ENCODE results near the gene NCEH1.
"Not testable (repeated sequence)": the region's sequence is repeated elsewhere in the genome, so short reads cannot be mapped to it uniquely, and the experiment has no call there.

Gene NCEH1

DNA sequence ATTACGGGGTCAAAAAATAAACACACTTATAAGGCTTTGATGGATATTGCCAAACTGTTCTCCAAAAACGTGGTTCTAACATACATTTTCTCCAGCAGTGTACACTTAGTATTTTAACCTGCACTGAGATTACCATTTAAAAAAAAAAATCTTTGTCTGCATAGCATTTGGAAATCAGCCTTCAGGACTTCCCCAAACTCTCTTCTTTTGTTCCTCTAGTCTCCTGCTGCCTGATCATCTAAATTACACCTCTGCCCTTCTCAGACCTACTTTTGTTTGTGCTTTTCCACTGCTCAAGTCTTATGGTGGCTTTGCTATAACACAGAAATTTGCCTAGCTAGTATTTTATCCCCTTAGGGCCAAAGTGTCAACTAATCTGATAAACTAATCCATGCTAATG is 3.8 kb downstream of the NCEH1 start:
- FAIRE-seq = no peak

DNA sequence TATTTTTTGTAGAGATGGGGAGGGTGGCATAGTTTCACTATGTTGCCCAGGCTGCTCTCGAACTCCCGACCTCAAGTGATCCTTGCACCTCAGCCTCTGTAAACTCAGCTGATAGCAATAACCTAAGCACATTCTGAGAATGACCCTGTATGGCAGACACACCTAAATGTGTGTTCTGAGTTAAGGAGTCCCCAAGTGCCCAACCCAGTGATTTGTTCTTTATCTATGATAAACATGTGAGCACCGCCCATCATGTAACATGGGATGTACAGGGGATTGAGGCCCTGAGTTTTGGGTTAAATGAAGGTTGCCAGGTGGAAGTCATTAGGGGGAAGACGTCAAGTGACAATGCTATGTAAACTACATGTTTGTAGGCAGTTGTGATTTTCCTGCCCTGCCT is 5.7 kb downstream of the NCEH1 start:
- FAIRE-seq = no peak

DNA sequence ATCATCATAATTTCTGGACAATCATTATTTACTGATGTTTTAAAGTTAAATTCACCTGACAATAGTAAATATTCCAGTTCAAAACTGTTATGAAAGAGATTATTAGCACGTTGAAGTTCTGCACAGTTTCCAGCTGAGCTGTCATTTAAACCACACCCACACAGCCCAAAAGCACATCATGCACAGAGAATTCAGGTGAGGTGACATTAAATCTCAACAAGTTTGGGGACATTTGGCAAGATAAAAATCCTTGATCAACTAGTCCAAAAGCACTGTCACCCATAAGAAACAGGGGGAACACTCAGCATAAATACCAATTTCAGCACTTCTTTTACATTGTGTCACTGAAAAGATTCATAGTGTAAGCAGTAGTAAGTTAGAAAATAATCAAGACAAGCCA is 6.9 kb downstream of the NCEH1 start:
- no peak for FAIRE-seq

DNA sequence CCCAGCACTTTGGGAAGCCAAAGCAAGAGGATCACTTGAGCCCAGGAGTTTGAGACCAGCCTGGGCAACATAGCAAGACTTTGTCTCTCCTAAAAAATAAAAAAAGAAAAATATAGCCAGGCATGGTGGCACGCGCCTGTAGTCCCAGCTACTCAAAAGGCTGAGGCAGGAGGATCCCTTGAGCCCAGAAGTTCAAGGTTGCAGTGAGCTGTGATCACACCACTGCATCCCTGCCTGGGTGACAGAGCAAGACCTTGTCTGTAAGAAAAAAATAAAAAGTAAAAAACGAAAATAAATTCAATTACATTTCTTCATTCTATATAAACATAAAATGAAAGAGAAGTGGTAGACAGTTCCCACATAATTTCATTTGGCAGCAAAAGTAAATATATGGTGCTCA is 8.1 kb downstream of the NCEH1 start:
- FAIRE-seq = not testable (repeated sequence)

DNA sequence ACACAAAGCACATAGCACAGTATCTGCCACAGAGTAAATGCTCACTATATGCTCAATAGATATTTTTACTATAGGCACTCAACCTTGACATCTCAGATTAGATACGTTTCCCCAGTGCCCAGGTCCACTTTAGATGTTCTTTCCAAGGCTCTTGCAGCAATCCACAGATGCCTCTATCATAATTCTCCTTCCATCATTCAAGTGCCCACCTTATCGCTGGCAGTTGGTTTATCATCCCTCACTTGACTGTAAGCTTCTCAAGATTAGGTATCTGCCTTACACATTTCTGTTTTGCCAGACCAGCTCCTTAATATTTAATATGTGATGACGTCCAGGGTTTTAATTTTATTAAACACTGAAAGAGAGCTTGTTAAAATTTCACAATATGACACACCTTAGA is 8.6 kb downstream of the NCEH1 start:
- FAIRE-seq = no peak

DNA sequence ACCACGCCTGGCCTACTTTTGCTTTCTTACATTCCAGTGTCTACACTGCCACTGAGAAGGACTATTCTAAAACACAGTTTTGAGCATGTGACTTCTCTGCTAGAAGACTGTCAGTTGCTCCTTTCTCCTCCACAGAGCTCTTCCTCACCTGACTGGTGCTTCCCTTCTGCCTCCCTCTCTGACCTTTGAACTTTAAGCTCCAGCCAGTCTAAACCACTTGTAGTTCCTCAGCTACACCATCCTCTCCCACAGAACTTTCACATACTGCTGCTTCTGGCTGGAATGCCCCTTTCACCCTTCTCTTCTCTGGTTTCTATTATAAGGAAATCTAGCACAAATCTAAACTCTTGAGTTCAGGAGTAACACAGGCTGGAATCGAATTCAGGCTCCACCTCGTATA is 9.1 kb downstream of the NCEH1 start:
- no peak for FAIRE-seq

DNA sequence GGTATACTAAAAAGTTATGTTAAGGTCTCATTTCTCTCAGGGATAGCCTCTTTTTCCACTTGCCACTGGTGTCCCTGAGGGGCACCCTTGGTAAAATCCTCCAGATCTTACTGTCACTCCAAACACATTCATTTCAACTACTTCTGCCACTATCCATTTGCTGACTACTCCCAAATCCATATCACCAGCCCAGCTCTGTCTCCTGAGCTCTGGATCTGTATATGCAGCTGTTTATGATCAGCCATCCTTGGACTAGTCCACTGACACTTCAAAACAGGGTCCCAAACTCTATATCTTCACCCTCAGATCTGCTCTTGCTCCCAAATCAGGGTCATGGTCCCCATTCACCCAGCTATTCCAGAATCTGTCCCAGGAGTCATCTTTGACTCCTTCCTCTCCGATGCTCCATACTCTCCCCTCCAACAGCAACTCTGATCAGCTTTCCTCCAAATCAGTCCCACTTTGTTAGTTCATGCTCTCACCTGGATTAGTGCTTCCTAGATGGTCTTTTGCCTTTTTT is 9.9 kb downstream of the NCEH1 start:
- FAIRE-seq = no peak

DNA sequence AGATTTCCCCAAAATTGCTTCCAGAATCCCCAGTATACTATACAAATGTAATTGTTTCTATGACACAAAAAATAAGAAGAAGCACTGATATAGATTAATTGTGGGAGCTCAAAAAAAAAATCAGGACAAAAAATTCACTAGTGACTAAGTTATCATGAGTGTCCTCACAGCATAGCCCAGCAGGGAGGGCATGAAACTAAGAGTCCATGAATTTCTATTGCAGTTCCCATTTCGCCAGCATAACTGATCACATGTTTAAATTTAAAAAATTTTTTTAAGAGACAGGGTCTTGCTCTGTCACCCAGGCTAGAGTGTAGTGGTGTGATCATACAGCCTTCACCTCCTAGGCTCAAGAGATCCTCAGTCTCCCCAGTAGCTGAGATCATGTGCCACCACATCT is 10.6 kb downstream of the NCEH1 start:
- FAIRE-seq = no peak

DNA sequence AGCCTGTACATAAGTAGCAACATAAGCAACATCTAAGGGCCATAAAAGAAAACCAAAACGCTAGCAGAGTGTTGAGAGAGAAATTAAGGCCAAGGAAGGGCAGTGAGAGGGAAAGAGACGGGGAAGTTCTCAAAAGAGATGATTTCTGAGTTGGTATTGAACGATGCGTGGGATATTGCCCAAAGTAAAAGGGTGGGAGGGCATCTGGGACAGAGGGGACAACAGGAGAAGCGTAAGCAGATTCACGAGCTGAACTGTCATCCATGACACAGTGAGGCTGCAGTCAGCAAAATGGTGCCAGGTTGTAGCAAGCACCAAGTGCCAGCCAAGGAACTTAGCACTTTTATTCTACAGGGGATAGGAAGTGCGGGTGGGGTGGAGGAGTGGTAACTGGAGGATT is 11.8 kb downstream of the NCEH1 start:
- no peak for FAIRE-seq

DNA sequence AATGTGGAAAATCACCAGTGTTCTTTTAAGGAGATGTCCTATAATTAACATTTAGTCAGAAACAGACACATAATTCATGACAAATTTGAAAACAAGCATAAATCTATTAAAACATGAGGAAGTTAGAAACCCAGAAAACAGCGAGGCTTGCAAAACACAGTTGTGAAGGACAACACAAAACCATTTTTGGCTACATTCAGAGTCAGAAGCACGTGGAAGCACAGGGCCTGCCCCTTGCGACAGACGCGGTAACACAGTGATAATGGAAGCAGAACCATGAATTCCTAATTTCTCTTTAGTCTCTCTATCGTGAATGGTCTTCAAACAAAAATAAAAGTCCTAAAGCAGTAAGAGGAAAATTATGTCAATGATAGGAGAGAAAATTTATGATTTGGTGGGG is 12.2 kb downstream of the NCEH1 start:
- FAIRE-seq = no peak

DNA sequence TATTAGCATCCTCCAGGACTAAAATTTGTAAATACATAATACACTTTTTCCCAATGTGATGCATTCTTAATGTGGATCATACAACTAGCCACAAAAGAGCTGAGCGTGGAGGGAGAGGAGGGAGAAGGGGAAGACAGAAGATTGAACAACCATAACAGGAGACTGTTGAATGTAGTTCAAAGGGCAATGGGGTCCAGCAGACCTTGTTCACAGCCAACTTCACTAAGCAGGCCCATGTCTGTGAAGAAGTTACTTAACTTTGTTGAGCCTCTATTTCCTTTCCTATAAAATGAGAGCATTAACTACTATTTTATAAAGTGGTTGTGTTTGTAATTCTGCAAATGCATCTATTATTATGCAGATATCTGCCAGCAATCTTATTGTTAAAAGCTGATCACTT is 13.3 kb downstream of the NCEH1 start:
- no peak for FAIRE-seq

DNA sequence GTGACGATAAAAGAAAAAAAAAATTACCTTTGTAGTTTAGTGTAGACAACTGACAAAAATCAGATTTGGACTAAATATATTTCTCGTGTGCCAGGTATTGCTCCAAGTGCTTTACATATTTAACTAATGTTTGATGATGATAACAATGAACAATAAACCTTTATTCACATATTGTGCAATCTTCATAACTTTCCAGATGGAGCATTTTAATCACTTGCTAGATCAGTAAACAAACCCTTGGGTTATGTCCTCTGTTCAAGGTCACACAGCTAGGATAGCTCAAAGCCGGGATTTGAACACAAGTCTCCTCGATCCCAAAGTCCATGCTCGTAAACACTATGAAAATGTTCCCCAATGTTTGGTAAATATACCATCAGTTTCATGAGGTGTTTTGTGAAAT is 14.5 kb downstream of the NCEH1 start:
- FAIRE-seq = no peak

DNA sequence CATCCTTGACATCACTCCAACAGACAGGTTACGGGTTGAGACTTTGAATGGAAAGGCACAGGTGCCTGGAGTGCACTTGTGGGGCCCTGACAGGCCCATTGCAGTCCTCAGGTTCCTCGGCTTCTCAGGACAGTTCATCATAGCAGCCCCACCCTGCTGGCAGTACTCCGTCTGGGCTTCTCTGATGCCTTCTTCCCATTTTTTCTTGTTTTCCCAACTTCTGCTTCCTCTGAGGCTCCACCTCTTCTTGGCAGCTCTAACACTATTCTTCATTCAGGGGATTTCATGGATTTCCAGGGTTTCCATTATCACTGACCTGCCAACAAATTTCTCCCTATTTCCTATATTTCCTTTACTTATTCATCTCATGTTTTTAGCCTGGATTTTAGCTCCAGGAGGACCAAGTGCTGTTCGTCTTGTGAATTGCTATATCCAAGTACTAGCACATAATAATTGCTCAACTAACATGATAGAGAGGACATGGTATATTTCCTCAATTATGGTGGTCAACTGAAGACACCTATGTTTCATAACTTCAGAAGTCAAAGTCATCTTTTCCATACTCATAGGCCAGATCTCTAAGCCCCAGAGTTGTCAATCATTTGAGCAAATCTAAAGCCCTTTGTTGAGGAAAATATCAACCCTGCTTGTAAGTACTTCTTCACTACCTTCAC is 16.2 kb downstream of the NCEH1 start:
- no peak for FAIRE-seq

DNA sequence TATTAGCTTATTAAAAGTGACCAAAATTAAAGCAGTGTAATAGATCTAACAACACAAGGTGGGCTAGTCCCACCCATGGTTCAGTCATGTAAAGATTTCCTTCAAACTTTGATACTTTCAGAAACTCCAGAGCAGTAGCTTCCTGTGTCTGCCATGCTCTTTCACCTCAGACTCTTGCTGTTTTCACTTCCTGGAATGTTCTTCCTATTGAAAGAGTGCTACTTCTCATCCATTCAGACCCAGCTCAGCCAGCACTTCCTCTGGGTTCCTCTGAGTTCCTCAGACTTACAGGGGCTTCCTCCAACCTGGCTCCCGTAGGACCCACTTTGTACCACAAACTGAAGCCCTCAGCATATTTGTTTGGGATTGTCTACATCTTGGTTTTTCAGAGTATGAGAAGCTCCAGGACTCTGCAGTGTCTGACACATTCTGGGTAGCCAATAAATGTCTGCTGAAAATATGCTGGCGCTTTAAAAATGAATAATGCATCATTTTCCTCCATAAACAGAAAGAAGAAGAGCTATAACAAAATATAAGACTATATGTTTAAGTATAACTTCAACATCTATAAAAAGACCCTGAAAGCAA is 18.0 kb downstream of the NCEH1 start:
- FAIRE-seq = no peak

DNA sequence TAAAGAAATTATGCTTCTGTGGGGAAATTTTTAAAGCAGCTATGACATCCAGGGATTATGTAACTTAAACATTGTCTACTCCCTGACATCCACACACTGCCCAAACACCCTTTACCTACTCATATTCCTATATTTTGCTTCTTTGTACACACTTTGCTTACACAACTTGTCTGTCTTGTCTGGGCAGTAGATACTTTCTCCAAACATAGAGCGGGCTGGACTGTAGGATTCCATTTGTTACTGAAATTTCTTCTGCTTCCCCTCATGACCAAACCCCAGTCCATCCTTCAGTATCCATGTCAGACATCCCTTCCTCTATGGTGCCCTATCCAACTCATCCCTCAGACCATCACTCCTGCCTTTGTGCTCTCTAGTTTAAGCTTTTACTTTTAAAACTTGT is 19.9 kb downstream of the NCEH1 start:
- FAIRE-seq = no peak

DNA sequence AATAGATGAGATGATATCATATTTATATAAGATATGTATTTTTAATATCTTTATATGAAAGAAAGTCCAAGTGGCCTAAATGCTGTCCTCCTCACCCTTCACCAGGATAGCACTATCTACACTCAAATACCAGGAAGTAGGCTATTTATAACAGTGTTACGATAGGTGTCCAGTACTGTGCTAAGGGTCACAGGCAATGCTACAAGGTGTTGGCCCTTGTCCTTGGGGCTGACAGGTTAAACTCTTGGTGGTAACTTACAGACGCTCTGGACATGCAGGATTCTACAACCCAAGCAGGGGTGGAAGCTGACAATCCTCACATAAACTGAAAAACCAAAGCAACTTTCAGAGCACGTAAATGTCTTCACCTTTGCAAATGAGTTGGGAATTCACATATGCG is 22.3 kb downstream of the NCEH1 start:
- FAIRE-seq = no peak

DNA sequence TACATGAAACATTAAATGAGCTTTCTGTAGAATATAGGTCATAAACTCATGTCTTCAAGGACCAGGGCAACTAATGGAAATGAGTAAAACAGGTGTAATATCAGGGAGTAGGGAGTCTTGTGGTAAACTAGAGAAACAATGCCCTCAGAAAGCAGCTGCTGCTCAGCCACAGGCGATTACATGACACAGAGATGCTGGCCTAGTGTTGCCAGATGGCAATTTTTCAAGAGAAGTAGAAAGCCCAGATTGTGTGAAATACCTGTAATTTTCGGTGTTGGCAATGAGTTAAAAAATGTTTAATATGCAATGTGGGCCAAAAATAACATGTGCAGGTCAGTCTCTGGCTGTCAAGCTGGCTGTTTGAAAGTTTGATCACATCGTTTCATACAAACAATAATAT is 23.4 kb downstream of the NCEH1 start:
- FAIRE-seq = no peak

DNA sequence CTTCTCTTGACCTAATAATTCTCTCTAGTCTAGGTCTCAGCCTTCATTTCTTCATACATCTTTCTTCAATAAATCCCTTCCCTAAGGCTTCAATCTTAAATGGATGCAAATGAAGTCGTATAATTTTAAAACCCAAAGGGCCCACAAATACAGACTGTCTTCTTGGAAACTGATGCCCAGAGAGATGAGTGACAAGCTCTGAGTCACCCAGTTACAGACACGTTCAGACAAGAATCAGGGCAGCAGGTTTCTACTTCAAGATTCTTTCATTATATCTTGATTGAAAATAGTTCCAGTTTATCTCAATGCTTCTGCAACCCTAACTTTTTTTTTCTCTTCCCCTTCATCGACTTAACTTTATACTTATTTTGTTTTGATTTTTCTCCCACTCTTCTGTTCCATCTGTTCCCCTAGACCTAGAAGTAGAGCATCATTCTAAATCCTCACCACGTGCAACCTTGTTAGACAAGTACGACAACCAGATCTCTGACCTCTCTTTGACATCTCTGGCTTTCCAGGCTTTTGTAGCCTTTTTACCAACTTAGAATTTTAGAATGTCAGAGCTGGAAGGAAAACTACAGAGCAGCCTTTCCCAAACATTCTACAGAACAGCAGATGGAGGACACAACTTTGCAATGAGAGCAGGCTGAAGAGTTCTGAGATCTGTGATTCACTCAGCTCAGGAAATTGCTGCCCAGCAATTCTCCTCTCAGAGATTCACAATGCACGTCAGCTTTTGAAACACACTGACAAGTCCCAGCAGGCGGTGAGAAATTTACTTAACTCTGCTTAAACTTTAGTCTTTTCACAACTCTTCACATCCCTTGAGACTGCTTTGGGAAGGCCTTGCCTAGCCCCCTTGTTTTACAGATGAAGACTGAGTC is 25.3 kb downstream of the NCEH1 start:
- FAIRE-seq = no peak

DNA sequence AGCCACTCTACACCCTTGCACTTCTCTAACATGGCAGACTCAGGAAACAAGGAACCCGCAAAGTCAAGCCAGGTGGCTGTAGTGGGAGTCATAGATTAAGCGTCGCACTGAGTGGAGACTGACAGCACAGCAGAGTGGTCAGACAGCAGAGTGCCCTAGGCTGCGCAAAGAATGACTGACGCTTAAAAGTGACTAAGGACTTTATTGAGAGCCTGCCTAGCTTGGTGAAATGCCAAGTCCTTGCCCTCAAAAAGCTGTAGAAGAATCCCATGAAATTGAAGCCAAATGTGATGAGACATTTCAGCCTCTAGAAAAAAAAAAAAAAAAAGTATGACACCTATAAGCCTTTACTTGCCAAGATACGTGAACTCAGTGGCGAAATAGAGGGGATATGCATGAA is 30.2 kb downstream of the NCEH1 start:
- no peak for FAIRE-seq

DNA sequence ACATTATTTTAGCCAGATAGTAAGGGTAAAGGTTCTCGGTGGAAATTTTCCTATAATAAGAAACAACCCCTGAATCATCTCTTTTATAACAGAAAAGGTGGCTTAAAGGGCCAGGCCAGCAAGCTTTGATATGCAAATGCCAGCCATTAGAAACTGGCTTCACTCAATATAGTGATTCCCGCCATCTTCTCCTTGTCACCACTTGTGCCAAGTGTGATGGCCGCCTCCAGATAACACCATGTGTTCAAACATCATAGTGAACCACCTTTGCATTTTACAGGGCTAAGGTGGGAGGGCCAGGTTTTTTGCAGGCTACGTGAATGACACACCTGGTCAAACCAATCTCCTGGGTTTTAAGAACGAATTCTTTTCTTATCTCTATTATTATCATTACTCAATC is 31.3 kb downstream of the NCEH1 start:
- no peak for FAIRE-seq

DNA sequence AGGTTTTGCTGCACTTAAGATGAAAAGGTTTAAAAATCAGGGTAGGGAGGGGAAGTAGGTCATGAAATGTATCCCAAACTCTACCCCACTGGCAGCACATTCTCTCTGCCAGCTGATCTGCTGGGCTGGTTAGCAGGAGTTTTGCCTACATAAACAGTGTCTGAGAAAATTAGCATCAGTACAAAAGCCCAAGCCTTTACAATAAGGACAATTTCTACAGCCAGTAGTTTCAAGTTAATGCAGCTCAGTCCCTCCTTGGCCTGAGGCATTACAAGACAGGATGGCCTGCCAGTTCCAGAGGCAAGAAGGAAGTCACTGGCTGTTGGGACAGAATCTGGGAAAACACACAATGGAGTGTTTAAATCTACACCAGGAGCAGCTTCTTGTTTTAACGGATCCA is 32.8 kb downstream of the NCEH1 start:
- FAIRE-seq = no peak

DNA sequence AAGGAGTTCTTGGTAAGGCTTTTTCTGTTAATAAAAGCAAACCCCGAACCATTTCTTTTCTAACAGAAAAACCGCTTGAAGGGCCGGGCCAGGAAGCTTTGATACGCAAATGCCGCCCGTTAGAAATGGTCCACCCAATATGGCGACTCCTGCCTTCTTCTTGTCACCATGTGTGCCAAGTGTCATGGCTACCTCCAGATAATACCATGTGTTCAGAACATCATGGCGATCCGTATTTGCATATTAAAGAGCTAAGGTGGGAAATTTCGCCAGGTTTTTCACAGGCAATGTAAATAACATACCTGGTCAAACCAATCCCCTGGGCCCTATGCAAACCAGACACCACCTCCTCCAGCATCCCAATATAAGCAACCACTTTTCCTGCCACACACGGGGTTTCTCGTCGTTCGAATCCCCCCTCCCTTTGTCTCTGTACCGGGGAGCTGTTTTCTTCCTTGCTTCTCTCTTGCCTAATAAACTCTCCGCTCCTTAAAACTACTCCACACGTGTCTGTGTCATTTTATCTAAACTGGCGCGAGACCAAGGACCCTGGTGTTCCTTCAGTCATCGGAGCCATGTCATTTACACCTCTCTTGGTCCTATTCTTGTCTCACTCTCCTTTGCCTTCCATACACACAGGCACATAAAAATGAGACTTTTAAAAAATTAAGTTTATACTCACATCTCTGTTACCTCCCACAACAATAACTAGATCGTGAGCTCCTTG is 34.5 kb downstream of the NCEH1 start:
- no peak for FAIRE-seq

DNA sequence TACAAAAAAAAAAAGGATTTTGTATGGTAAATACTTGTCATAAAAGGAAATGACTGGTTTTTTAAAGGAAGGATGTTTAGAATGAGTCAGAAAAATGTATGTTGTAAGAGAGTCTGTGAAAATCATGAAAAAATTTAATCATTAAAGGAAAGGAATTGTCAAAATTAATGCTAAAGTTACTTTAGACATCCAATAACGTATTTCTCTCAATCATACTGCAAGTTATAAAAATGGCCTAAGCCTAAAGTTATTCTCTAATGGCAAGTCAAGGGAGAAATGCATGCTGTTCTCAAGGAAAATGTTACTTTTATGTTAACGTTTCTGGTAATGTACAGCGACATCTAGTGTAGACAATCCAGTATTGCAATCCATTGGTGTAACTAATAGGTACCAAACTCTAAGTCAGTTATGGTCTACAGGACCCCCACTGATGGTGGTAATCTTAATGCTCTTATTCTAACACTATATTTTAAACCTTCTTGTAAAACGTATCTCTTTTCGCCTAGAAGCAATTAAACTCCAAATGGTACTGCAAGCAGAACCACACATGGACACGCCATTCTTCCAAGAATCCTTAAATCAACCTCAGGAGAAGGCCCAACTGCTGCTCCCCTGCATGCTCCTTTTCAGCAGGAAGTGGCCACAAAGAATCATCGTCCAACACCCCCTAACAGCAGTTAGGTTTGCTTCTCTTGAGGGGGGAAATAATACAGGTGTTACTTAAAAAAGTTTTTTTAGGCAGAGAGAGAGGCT is 35.2 kb downstream of the NCEH1 start:
- peak; percentile 97 for FAIRE-seq
